OCI-LY7 (cell line): ENCODE data around the gene DNAJC18. TPM values are rescaled to one million over a fixed set of nuclear protein-coding genes. Genes with fewer than 3 reads are reported as not detected.

Experiments used
- BruUV-seq: library from RNA; stranded (reverse); fragments of 400-500 nt; replicated peaks from 2 replicates; lab custom pipeline; 2021; lab: Mats Ljungman, UMichigan
- CTCF ChIA-PET: fragments of 300-600 bp; sonication (Branson Sonifier 250); formaldehyde crosslinking; loops from one replicate; lab custom pipeline; 2022; ENCODE audit warnings: antibody characterized with exemption; ENCODE audit not compliant: unreplicated experiment; lab: Charles Lee
- POLR2A ChIA-PET: fragments of 300-600 bp; sonication (Branson Sonifier 250); formaldehyde crosslinking; loops from one replicate; lab custom pipeline; 2022; ENCODE audit warnings: antibody characterized with exemption; lab: Charles Lee
- DNase-seq: peaks from one replicate; pipeline ENCODE4 v3.0.0-alpha.2; 2015; ENCODE audit warnings: low spot score
- H2AFZ ChIP-seq: fragments of 200-600 bp; sonication (generic), shearing (Covaris generic); 2 replicates; pipeline ENCODE4 v1.6.1; 2014; ENCODE audit warnings: mild to moderate bottlenecking, antibody characterized with exemption, low read length, moderate library complexity
- H3K27ac ChIP-seq: fragments of 200-600 bp; sonication (generic); 2 replicates; pipeline ENCODE4 v1.5.1; 2014; ENCODE audit warnings: mixed run types, low read depth, mild to moderate bottlenecking, moderate library complexity, low read length, inconsistent platforms; ENCODE audit not compliant: poor library complexity, severe bottlenecking
- H3K36me3 ChIP-seq: fragments of 200-600 bp; sonication (generic); 2 replicates; pipeline ENCODE4 v1.6.1; 2014; ENCODE audit warnings: mild to moderate bottlenecking, antibody characterized with exemption, low read length, moderate library complexity, mixed read lengths; ENCODE audit not compliant: insufficient read depth
- H3K4me1 ChIP-seq: fragments of 200-600 bp; sonication (generic); 2 replicates; pipeline ENCODE4 v1.5.1; 2014; ENCODE audit warnings: mild to moderate bottlenecking, low read length; ENCODE audit not compliant: insufficient read depth, poor library complexity, severe bottlenecking
- H3K4me2 ChIP-seq: fragments of 200-600 bp; sonication (generic); 2 replicates; pipeline ENCODE4 v1.6.1; 2014; ENCODE audit warnings: mild to moderate bottlenecking, low read length
- H3K4me3 ChIP-seq: fragments of 200-600 bp; sonication (generic); 2 replicates; pipeline ENCODE4 v1.5.1; 2014; ENCODE audit warnings: mild to moderate bottlenecking, low read depth, low read length; ENCODE audit not compliant: poor library complexity, severe bottlenecking
- H3K79me2 ChIP-seq: fragments of 200-600 bp; sonication (generic); 2 replicates; pipeline ENCODE4 v1.6.1; 2016; ENCODE audit warnings: low read depth, mild to moderate bottlenecking, low read length, moderate library complexity, mixed read lengths; ENCODE audit not compliant: insufficient read depth
- H3K9me2 ChIP-seq: fragments of 200-600 bp; sonication (generic); 2 replicates; pipeline ENCODE4 v1.6.1; 2016; ENCODE audit warnings: mild to moderate bottlenecking, low read length, mixed read lengths; ENCODE audit not compliant: insufficient read depth
- H3K9me3 ChIP-seq: fragments of 200-600 bp; sonication (generic); 2 replicates; pipeline ENCODE4 v1.6.1; 2014; ENCODE audit warnings: mild to moderate bottlenecking, mixed run types, low read length, mixed read lengths
- H4K20me1 ChIP-seq: fragments of 200-600 bp; sonication (generic); 2 replicates; pipeline ENCODE4 v1.6.1; 2014; ENCODE audit warnings: mild to moderate bottlenecking, antibody characterized with exemption, low read length, moderate library complexity, mixed read lengths; ENCODE audit not compliant: insufficient read depth
- EZH2phosphoT487 ChIP-seq: fragments of 200-600 bp; sonication (generic); IDR thresholded peaks from 2 replicates; pipeline ENCODE4 v1.6.1; 2018; ENCODE audit warnings: low read depth, borderline replicate concordance, mild to moderate bottlenecking, mixed run types, antibody characterized with exemption, low read length, moderate library complexity, mixed read lengths
- intact Hi-C: fragments of 100-400 bp; cut with micrococcal nuclease; formaldehyde crosslinking; loops from one replicate; pipeline ENCODE4 v1.10.0; 2022; ENCODE audit not compliant: unreplicated experiment
- total RNA-seq, 2 experiments: library from RNA; depleted of rRNA in 1 of 2; stranded (reverse); fragments of >200 nt in 1 of 2; shearing (Covaris generic) in 1 of 2; gene quantifications; 2 replicates each; pipeline ENCODE4 v1.2.3, GENCODE V29; 2014 to 2022
- TF ChIP-seq, protein P1 (sequence below): fragments of 200-600 bp; sonication (generic); conservative IDR thresholded peaks from 2 replicates; pipeline ENCODE4 v1.5.1; 2014; ENCODE audit warnings: mild to moderate bottlenecking, antibody characterized with exemption, low read length, moderate library complexity, mixed read lengths

Gene DNAJC18
- total RNA-seq, 2 experiments from 2014 or later: 1.2 to 12.6 TPM

DNA sequence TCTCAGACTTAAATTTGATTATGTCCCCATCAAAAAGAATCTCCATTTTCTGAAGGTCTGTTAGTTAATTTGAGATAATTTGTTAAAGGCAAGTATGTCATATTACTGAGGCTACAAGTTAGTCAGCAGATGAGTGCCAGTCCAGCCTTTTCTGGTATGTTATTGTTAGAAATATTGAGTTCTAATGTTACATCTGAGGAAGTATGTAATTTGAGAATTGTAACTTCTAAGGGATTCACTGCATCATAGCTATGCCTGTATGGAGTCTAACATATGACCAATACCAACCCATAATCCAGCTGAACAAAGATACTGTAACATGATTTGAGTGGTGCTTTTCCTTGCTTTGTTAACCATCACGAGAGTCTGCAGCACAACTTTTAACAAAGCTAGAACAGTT is 70.1 kb downstream of the DNAJC18 start:
- ChIA-PET CTCF (no interaction called here), POLR2A (interaction anchor here (0.6 to 1.3 kb wide), 4 partner anchors 7 to 58 kb away, joined by 3 to 7 read pairs (median 4); no protein-coding TSS in a partner anchor)
- intact Hi-C loops: no loop called here
- Histone ChIP-seq H3K27ac (no peak overlapping the region), H3K9me2 (no peaks in the 10 kb centered on the region), H2AFZ (no peak overlapping the region), H3K9me3 (no peaks in the 10 kb centered on the region), H3K79me2 (no peaks in the 10 kb centered on the region), H3K4me2 (no peak overlapping the region), H4K20me1 (0 out of 2 replicates have a peak, but pooled peaks cover 3% of the 10 kb centered on the region), H3K4me3 (no peak overlapping the region), H3K36me3 (peaks cover 79% of the 10 kb centered on the region), H3K4me1 (no peaks in the 10 kb centered on the region)
- TSS peak; percentile 80 for BruUV-seq
- DNase-seq: no peak
- no peak for TF ChIP-seq EZH2phosphoT487
- TF ChIP-seq, protein P1, sequence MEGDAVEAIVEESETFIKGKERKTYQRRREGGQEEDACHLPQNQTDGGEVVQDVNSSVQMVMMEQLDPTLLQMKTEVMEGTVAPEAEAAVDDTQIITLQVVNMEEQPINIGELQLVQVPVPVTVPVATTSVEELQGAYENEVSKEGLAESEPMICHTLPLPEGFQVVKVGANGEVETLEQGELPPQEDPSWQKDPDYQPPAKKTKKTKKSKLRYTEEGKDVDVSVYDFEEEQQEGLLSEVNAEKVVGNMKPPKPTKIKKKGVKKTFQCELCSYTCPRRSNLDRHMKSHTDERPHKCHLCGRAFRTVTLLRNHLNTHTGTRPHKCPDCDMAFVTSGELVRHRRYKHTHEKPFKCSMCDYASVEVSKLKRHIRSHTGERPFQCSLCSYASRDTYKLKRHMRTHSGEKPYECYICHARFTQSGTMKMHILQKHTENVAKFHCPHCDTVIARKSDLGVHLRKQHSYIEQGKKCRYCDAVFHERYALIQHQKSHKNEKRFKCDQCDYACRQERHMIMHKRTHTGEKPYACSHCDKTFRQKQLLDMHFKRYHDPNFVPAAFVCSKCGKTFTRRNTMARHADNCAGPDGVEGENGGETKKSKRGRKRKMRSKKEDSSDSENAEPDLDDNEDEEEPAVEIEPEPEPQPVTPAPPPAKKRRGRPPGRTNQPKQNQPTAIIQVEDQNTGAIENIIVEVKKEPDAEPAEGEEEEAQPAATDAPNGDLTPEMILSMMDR: no peak

DNA sequence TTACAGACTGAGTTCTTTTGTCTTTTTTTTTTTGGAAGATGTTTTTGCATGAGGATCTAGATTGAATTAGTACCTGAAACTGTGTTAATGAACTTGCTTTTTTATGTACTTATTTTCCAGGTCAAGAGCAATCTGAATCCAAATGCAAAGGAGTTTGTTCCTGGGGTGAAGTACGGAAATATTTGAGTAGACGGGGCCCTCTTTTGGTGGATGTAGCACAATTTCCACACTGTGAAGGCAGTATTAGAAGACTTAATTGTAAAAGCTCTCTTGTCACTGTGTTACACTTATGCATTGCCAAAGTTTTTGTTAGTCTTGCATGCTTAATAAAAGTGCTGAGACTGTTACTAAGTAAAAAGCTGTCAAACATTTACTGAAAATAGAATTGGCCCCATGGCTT is 70.7 kb downstream of the DNAJC18 start:
- no TSS peak for BruUV-seq
- intact Hi-C loops: no loop called here

DNA sequence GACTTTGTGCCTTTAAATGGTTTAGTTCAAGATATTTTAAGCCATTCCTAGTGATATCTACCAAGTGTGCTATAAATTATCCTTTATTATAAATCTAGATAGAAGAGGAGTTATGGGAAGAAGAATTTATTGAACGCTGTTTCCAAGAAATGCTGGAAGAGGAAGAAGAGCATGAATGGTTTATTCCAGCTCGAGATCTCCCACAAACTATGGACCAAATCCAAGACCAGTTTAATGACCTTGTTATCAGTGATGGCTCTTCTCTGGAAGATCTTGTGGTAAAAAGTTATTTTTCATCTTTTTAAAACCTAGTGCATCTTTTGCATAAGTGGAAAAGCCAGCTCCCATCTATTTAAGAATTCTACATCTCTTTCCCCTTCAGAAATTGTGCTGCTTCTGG is 74.9 kb downstream of the DNAJC18 start:
- Histone ChIP-seq H4K20me1 (peaks cover 7% of the 10 kb centered on the region; the same call in 1 of the 2 replicates), H3K4me3 (no peak overlapping the region), H3K9me2 (no peaks in the 10 kb centered on the region), H3K79me2 (peaks cover 36% of the 10 kb centered on the region), H3K4me2 (no peak overlapping the region), H3K36me3 (peaks cover 81% of the 10 kb centered on the region), H3K4me1 (no peaks in the 10 kb centered on the region), H2AFZ (no peak overlapping the region), H3K9me3 (peaks cover 6% of the 10 kb centered on the region; the same call in 1 of the 2 replicates), H3K27ac (no peak overlapping the region)
- TF ChIP-seq, protein P1: no peak
- TF ChIP-seq EZH2phosphoT487: no peak
- intact Hi-C loops: no loop called here
- no peak for DNase-seq
- ChIA-PET CTCF (no interaction called here), POLR2A (interaction anchor here (0.9 kb wide), 1 partner anchor 11 kb away, joined by 4 read pairs; no protein-coding TSS in a partner anchor)
- no TSS peak for BruUV-seq

More for the DNA sequence above, 70.7 kb downstream of the DNAJC18 start:
- Histone ChIP-seq H3K4me1 (no peaks in the 10 kb centered on the region), H3K27ac (no peak overlapping the region), H3K79me2 (no peaks in the 10 kb centered on the region), H3K9me2 (no peaks in the 10 kb centered on the region), H3K36me3 (peaks cover 81% of the 10 kb centered on the region), H3K4me2 (no peak overlapping the region), H3K9me3 (0 out of 2 replicates have a peak, but pooled peaks cover under 1% of the 10 kb centered on the region), H4K20me1 (0 out of 2 replicates have a peak, but pooled peaks cover 3% of the 10 kb centered on the region), H2AFZ (no peak overlapping the region), H3K4me3 (no peak overlapping the region)
- ChIA-PET CTCF (no interaction called here), POLR2A (no interaction called here)
- TF ChIP-seq, protein P1: peak; percentile 70
- TF ChIP-seq EZH2phosphoT487: no peak
- DNase-seq: peak; percentile 27
